Endothelial cell of umbilical vein (primary cell): Measurements from ENCODE around the gene THSD4. TPM values are rescaled to one million over a fixed set of nuclear protein-coding genes. Genes with fewer than 3 reads are reported as not detected.

Experiments
- BruUV-seq: library from RNA; stranded (reverse); fragments of 400-500 nt; replicated peaks from 2 replicates; lab custom pipeline; 2021; lab: Mats Ljungman, UMichigan
- CTCF ChIA-PET: fragments of 300-600, 350-600 bp; sonication (Branson Sonifier 250); formaldehyde crosslinking; loops from one replicate; lab custom pipeline; 2021; ENCODE audit warnings: antibody characterized with exemption, inconsistent platforms; lab: Charles Lee
- POLR2A ChIA-PET: fragments of 300-600, 350-600 bp; sonication (Branson Sonifier 250); formaldehyde crosslinking; loops from one replicate; lab custom pipeline; 2021; ENCODE audit warnings: antibody characterized with exemption, inconsistent platforms; lab: Charles Lee
- DNase-seq: peaks from one replicate; pipeline ENCODE4 v3.0.0-alpha.2; 2011; ENCODE audit warnings: low read depth, low spot score
- FAIRE-seq: peaks from 2 replicates; lab custom pipeline; 2011; peaks lifted over from hg19 to GRCh38; lab: Jason Lieb, UNC
- H2AFZ ChIP-seq: 2 replicates; pipeline ENCODE4 v1.6.0; 2012; ENCODE audit warnings: low read depth, low read length, control low read depth, inconsistent platforms
- H3K27ac ChIP-seq: 2 replicates; pipeline ENCODE4 v1.5.1; 2011; ENCODE audit warnings: low read depth, mild to moderate bottlenecking, control low read depth, low read length, moderate library complexity; ENCODE audit not compliant: insufficient read depth
- H3K27me3 ChIP-seq, 2 experiments: 2 replicates each; pipeline versions ENCODE4 v1.6.0 to v1.6.1; 2011; ENCODE audit warnings: low read length in 2 of 2, mixed read lengths in 1 of 2; ENCODE audit not compliant: control insufficient read depth in 2 of 2, insufficient read depth in 2 of 2
- H3K36me3 ChIP-seq, 2 experiments: 2 replicates in 1 of 2; 3 replicates in 1 of 2; pipeline ENCODE4 v1.5.1; 2011; ENCODE audit warnings: low read length in 2 of 2, mild to moderate bottlenecking in 1 of 2, moderate library complexity in 1 of 2; ENCODE audit not compliant: control insufficient read depth in 2 of 2, insufficient read depth in 2 of 2; ENCODE audit errors: extremely low read depth in 1 of 2
- H3K4me1 ChIP-seq: 3 replicates; pipeline ENCODE4 v1.5.1; 2011; ENCODE audit warnings: mild to moderate bottlenecking, low read length; ENCODE audit not compliant: control insufficient read depth, insufficient read depth; ENCODE audit errors: extremely low read depth
- H3K4me2 ChIP-seq: 2 replicates; pipeline ENCODE4 v1.6.1; 2011; ENCODE audit warnings: low read length, control low read depth, mixed read lengths; ENCODE audit not compliant: insufficient read depth
- H3K4me3 ChIP-seq, 3 experiments: fragments of 200-600 bp in 1 of 3; sonication (generic), shearing (Covaris generic) in 1 of 3; replicated peaks in 1 of 3; 2 replicates each; pipeline ENCODE4 v1.5.1; 2011 to 2016; ENCODE audit warnings: control low read depth in 3 of 3, low read length in 3 of 3, mild to moderate bottlenecking in 2 of 3, inconsistent platforms in 1 of 3, low read depth in 1 of 3, moderate library complexity in 1 of 3; ENCODE audit not compliant: insufficient read depth in 1 of 3
- H3K79me2 ChIP-seq: 2 replicates; pipeline ENCODE4 v1.6.0; 2012; ENCODE audit warnings: low read length, inconsistent platforms; ENCODE audit not compliant: control insufficient read depth, insufficient read depth
- H3K9ac ChIP-seq: replicated peaks from 2 replicates; pipeline ENCODE3; 2011; ENCODE audit warnings: low read length, control low read depth; ENCODE audit not compliant: insufficient read depth; ENCODE audit errors: extremely low read depth
- H3K9me1 ChIP-seq: replicated peaks from 3 replicates; pipeline ENCODE4 v1.6.0; 2011; ENCODE audit warnings: mild to moderate bottlenecking, low read length; ENCODE audit not compliant: control insufficient read depth, insufficient read depth; ENCODE audit errors: extremely low read depth
- H3K9me3 ChIP-seq: replicated peaks from 2 replicates; pipeline ENCODE4 v1.5.1; 2012; ENCODE audit warnings: low read length, inconsistent platforms; ENCODE audit not compliant: control insufficient read depth, insufficient read depth
- H4K20me1 ChIP-seq: replicated peaks from 2 replicates; pipeline ENCODE3; 2011; ENCODE audit warnings: mild to moderate bottlenecking, low read length; ENCODE audit not compliant: control insufficient read depth, insufficient read depth; ENCODE audit errors: extremely low read depth
- CTCF ChIP-seq, 2 donors: IDR thresholded peaks; 1 replicate in 1 of 2; 2 replicates in 1 of 2; pipeline ENCODE4 v1.5.1; 2011; ENCODE audit warnings: low read length in 2 of 2, mild to moderate bottlenecking in 2 of 2, moderate library complexity in 2 of 2, control low read depth in 1 of 2, inconsistent platforms in 1 of 2, low read depth in 1 of 2; ENCODE audit not compliant: insufficient read depth in 1 of 2; ENCODE audit errors: extremely low read depth in 1 of 2
- EZH2 ChIP-seq: IDR thresholded peaks from 2 replicates; pipeline ENCODE4 v1.6.1; 2012; ENCODE audit warnings: borderline replicate concordance, low read depth, mild to moderate bottlenecking, moderate library complexity, low read length, inconsistent platforms; ENCODE audit not compliant: severe bottlenecking
- FOS ChIP-seq: IDR thresholded peaks from 2 replicates; pipeline ENCODE4 v1.6.1; 2011; ENCODE audit warnings: mild to moderate bottlenecking, low read length, moderate library complexity, borderline replicate concordance; ENCODE audit not compliant: insufficient read depth
- GATA2 ChIP-seq: IDR thresholded peaks from 2 replicates; pipeline ENCODE4 v1.7.0; 2011; ENCODE audit warnings: low read depth, mild to moderate bottlenecking, moderate library complexity, mixed read lengths, low read length; ENCODE audit not compliant: insufficient read length, insufficient read depth
- JUN ChIP-seq: IDR thresholded peaks from 2 replicates; pipeline ENCODE4 v1.6.1; 2011; ENCODE audit warnings: borderline replicate concordance, low read depth; ENCODE audit not compliant: insufficient read length, insufficient read depth
- MAX ChIP-seq: IDR thresholded peaks from 2 replicates; pipeline ENCODE4 v1.6.1; 2011; ENCODE audit not compliant: insufficient read depth, insufficient read length
- MYC ChIP-seq: IDR thresholded peaks from one replicate; pipeline ENCODE4 v1.6.1; 2011; ENCODE audit warnings: mild to moderate bottlenecking, low read depth, low read length
- POLR2A ChIP-seq: IDR thresholded peaks from 2 replicates; pipeline ENCODE4 v1.6.1; 2012; ENCODE audit warnings: low read depth, mild to moderate bottlenecking, control low read depth, low read length
- POLR2AphosphoS5 ChIP-seq: IDR thresholded peaks from 2 replicates; pipeline ENCODE4 v1.6.1; 2012; ENCODE audit warnings: low read depth, mild to moderate bottlenecking, control low read depth, low read length, moderate library complexity; ENCODE audit not compliant: insufficient read depth
- dilution Hi-C: fragments of 300-500 bp; cut with MboI; formaldehyde crosslinking; loops from one replicate; pipeline ENCODE4 v1.15.0; 2019; ENCODE audit warnings: low sequenced_read_pairs; ENCODE audit not compliant: extremely low pct_ligation_motif_present
- intact Hi-C: fragments of 100-400 bp; cut with micrococcal nuclease; formaldehyde crosslinking; loops from one replicate; pipeline ENCODE4 v1.10.0; 2022
- polyA plus RNA-seq, 4 experiments: library from polyadenylated mRNA; depleted of rRNA in 3 of 4; stranded (reverse) in 3 of 4; unstranded in 1 of 4; fragments of >200 nt; gene quantifications; 2 replicates each; pipeline versions ENCODE4 v1.2.1 to v1.2.3, GENCODE V29; 2011 to 2012; ENCODE audit warnings: missing spikeins in 1 of 4
- total RNA-seq: library from RNA; stranded (reverse); gene quantifications from 2 replicates; pipeline ENCODE4 v1.2.3, GENCODE V29; 2021

THSD4 gene
- total and polyA plus RNA-seq, 2 donors (not counting 3 experiments of a cell fraction or from before 2014, with no cell fraction given) = 9.9 to 25.4 TPM

- H3K36me3 ChIP-seq = no peaks in the 10 kb centered on the region
- DNase-seq (no peak), FAIRE-seq (no peak)
- no peak overlapping the region for H3K9ac ChIP-seq
- H3K9me3 ChIP-seq = no peaks in the 10 kb centered on the region
- CTCF ChIA-PET = no interaction called here
- dilution Hi-C loops = no loop called here
- BruUV-seq = no TSS peak
- no peaks in the 10 kb centered on the region for H4K20me1 ChIP-seq
- H3K79me2 ChIP-seq = no peaks in the 10 kb centered on the region
- no peaks in the 10 kb centered on the region for H3K9me1 ChIP-seq
- POLR2A ChIA-PET = no interaction called here
- H2AFZ ChIP-seq = no peak overlapping the region
- H3K27me3 ChIP-seq = no peaks in the 10 kb centered on the region
- no peak overlapping the region for H3K4me3 ChIP-seq
- TF ChIP-seq EZH2 (no peak), POLR2A (no peak), CTCF (IDR thresholded peaks at IDR 0.05; ENCODE audit: extremely low read depth in 1 of 2, insufficient read depth in 1 of 2, low read depth in 1 of 2, low read length in 2 of 2) (no peak), POLR2AphosphoS5 (no peak), MYC (no peak), MAX (no peak), GATA2 (no peak), FOS (no peak), JUN (no peak)
- intact Hi-C loops = no loop called here
- no peak overlapping the region for H3K4me2 ChIP-seq
- no peaks in the 10 kb centered on the region for H3K4me1 ChIP-seq
- H3K27ac ChIP-seq = no peak overlapping the region
These were observed 52.3 kb downstream of the THSD4 start for GRCh38 chr15:71167445-71168165.
